Body of pancreas (tissue), 4 donors: ENCODE data around the gene GATAD2A.

Experiments
- CTCF ChIP-seq, 7 experiments: fragments of 450-650 bp in 4 of 7; fragments of 200-600 bp in 3 of 7; sonication (generic) in 3 of 7; IDR thresholded peaks; one replicate each; pipeline ENCODE4 v1.5.1; 2016 to 2019; ENCODE audit warnings: antibody characterized with exemption in 7 of 7
- POLR2A ChIP-seq, 3 donors: fragments of 450-650 bp; IDR thresholded peaks; one replicate each; pipeline ENCODE4 v1.6.1; 2016; ENCODE audit warnings: antibody characterized with exemption in 3 of 3, mild to moderate bottlenecking in 2 of 3

GRCh38 chr19:19361075-19361594, 44.3 kb upstream of the GATAD2A start:
- TF ChIP-seq CTCF (IDR thresholded peaks at IDR 0.05) (peak; percentile 68 to 88 (median 82)), POLR2A (IDR thresholded peaks at IDR 0.05) (no peak)
